ENCODE data around the gene CRY2. TPM values are rescaled to one million over a fixed set of nuclear protein-coding genes. Genes with fewer than 3 reads are reported as not detected.
"Not testable (repeated sequence)": the region's sequence is repeated elsewhere in the genome, so short reads cannot be mapped to it uniquely, and the experiment has no call there.

CRY2 gene
- polyA plus RNA-seq, 1 donor (not counting 4 experiments of a cell fraction or from before 2014, with no cell fraction given): 7.9 TPM

GRCh38 chr11:45806937-45807791 lies 40.1 kb upstream of the CRY2 start:
- peak overlapping the region; percentile 54 to 95 (median 91) for H3K4me3 ChIP-seq (ENCODE audit: control insufficient read depth in 2 of 3, extremely low read depth in 1 of 3, insufficient read depth in 2 of 3, low read depth in 1 of 3, low read length in 3 of 3)
- H3K9me3 ChIP-seq (ENCODE audit: control insufficient read depth, low read depth, low read length): no peaks in the 10 kb centered on the region
- peak overlapping the region; percentile 98 for H3K4me2 ChIP-seq (ENCODE audit: control insufficient read depth, extremely low read depth, insufficient read depth, low read depth, low read length)
- H3K9ac ChIP-seq (ENCODE audit: control insufficient read depth, extremely low read depth, insufficient read depth, low read length): no peak overlapping the region
- dilution Hi-C loops (cut with MboI; ENCODE audit: extremely low pct_ligation_motif_present, low sequenced_read_pairs): no loop called here
- peaks cover 24% of the 10 kb centered on the region for H3K4me1 ChIP-seq (ENCODE audit: control insufficient read depth, extremely low read depth, insufficient read depth, low read length)
- H3K79me2 ChIP-seq (ENCODE audit: control insufficient read depth, insufficient read depth, low read length): peaks cover 27% of the 10 kb centered on the region
- FAIRE-seq (no peak), DNase-seq (ENCODE audit: low read depth, low spot score) (no peak)
- H3K27ac ChIP-seq (ENCODE audit: control insufficient read depth, insufficient read depth, low read length): no peak overlapping the region
- H3K27me3 ChIP-seq (ENCODE audit: control insufficient read depth, extremely low read depth, insufficient read depth, low read length): no peaks in the 10 kb centered on the region
- peaks cover 16% of the 10 kb centered on the region in 2 experiments for H3K36me3 ChIP-seq (ENCODE audit: control insufficient read depth in 2 of 2, extremely low read depth in 1 of 2, insufficient read depth in 2 of 2, low read length in 2 of 2)
- no peak overlapping the region for H2AFZ ChIP-seq (ENCODE audit: control insufficient read depth, low read length)
- H3K9me1 ChIP-seq (ENCODE audit: control insufficient read depth, extremely low read depth, insufficient read depth, low read length): peaks cover 2% of the 10 kb centered on the region
- peaks cover 4% of the 10 kb centered on the region for H4K20me1 ChIP-seq (ENCODE audit: control insufficient read depth, extremely low read depth, insufficient read depth, low read length)
- no peak for TF ChIP-seq CTCF (optimal IDR thresholded peaks at IDR 0.05 in 1 of 3, IDR thresholded peaks at IDR 0.05 in 1 of 3, conservative IDR thresholded peaks at IDR 0.05 in 1 of 3; ENCODE audit: extremely low read depth in 1 of 3, insufficient read depth in 2 of 3, low read length in 3 of 3)
- no peak for TF ChIP-seq EZH2 (IDR thresholded peaks at IDR 0.05; ENCODE audit: low read length)

- H3K79me2 ChIP-seq (ENCODE audit: control insufficient read depth, insufficient read depth, low read length): peaks cover 27% of the 10 kb centered on the region
- H3K4me3 ChIP-seq (ENCODE audit: control insufficient read depth in 2 of 3, extremely low read depth in 1 of 3, insufficient read depth in 2 of 3, low read depth in 1 of 3, low read length in 3 of 3): peak overlapping the region in 1 of 3 experiments; percentile 20
- dilution Hi-C loops (cut with MboI; ENCODE audit: extremely low pct_ligation_motif_present, low sequenced_read_pairs): no loop called here
Measured at GRCh38 chr11:45807792-45808238, 39.5 kb upstream of the CRY2 start.

GRCh38 chr11:45808427-45808826 lies 38.8 kb upstream of the CRY2 start:
- H3K27me3 ChIP-seq (ENCODE audit: control insufficient read depth, extremely low read depth, insufficient read depth, low read length); H3K4me2 ChIP-seq (ENCODE audit: control insufficient read depth, extremely low read depth, insufficient read depth, low read depth, low read length); dilution Hi-C loops (cut with MboI; ENCODE audit: extremely low pct_ligation_motif_present, low sequenced_read_pairs); H4K20me1 ChIP-seq (ENCODE audit: control insufficient read depth, extremely low read depth, insufficient read depth, low read length); H3K4me3 ChIP-seq (ENCODE audit: control insufficient read depth in 2 of 3, extremely low read depth in 1 of 3, insufficient read depth in 2 of 3, low read depth in 1 of 3, low read length in 3 of 3); H3K9me3 ChIP-seq (ENCODE audit: control insufficient read depth, low read depth, low read length); FAIRE-seq; DNase-seq (ENCODE audit: low read depth, low spot score); H2AFZ ChIP-seq (ENCODE audit: control insufficient read depth, low read length); H3K9ac ChIP-seq (ENCODE audit: control insufficient read depth, extremely low read depth, insufficient read depth, low read length); H3K27ac ChIP-seq (ENCODE audit: control insufficient read depth, insufficient read depth, low read length); H3K9me1 ChIP-seq (ENCODE audit: control insufficient read depth, extremely low read depth, insufficient read depth, low read length): not testable (repeated sequence)
- peaks cover 17 to 18% of the 10 kb centered on the region in 2 experiments for H3K36me3 ChIP-seq (ENCODE audit: control insufficient read depth in 2 of 2, extremely low read depth in 1 of 2, insufficient read depth in 2 of 2, low read length in 2 of 2)
- H3K79me2 ChIP-seq (ENCODE audit: control insufficient read depth, insufficient read depth, low read length): peaks cover 27% of the 10 kb centered on the region
- H3K4me1 ChIP-seq (ENCODE audit: control insufficient read depth, extremely low read depth, insufficient read depth, low read length): peaks cover 24% of the 10 kb centered on the region

More at GRCh38 chr11:45807792-45808238, 39.5 kb upstream of the CRY2 start:
- no peak for DNase-seq (ENCODE audit: low read depth, low spot score)
- Histone ChIP-seq H3K9me3 (ENCODE audit: control insufficient read depth, low read depth, low read length) (no peaks in the 10 kb centered on the region), H4K20me1 (ENCODE audit: control insufficient read depth, extremely low read depth, insufficient read depth, low read length) (peaks cover 4% of the 10 kb centered on the region), H3K36me3 (ENCODE audit: control insufficient read depth in 2 of 2, extremely low read depth in 1 of 2, insufficient read depth in 2 of 2, low read length in 2 of 2) (peaks cover 17 to 18% of the 10 kb centered on the region in 2 experiments), H3K9ac (ENCODE audit: control insufficient read depth, extremely low read depth, insufficient read depth, low read length) (no peak overlapping the region), H3K27ac (ENCODE audit: control insufficient read depth, insufficient read depth, low read length) (no peak overlapping the region), H2AFZ (ENCODE audit: control insufficient read depth, low read length) (no peak overlapping the region), H3K9me1 (ENCODE audit: control insufficient read depth, extremely low read depth, insufficient read depth, low read length) (peaks cover 2% of the 10 kb centered on the region), H3K27me3 (ENCODE audit: control insufficient read depth, extremely low read depth, insufficient read depth, low read length) (no peaks in the 10 kb centered on the region), H3K4me2 (ENCODE audit: control insufficient read depth, extremely low read depth, insufficient read depth, low read depth, low read length) (peak overlapping the region; percentile 98), H3K4me1 (ENCODE audit: control insufficient read depth, extremely low read depth, insufficient read depth, low read length) (peaks cover 24% of the 10 kb centered on the region)
- no peak for FAIRE-seq
- TF ChIP-seq CTCF (optimal IDR thresholded peaks at IDR 0.05 in 1 of 3, IDR thresholded peaks at IDR 0.05 in 1 of 3, conservative IDR thresholded peaks at IDR 0.05 in 1 of 3; ENCODE audit: extremely low read depth in 1 of 3, insufficient read depth in 2 of 3, low read length in 3 of 3): no peak
- no peak for TF ChIP-seq EZH2 (IDR thresholded peaks at IDR 0.05; ENCODE audit: low read length)
